CD4-positive, alpha-beta T cell (primary cell): ENCODE data around the gene DNAJC7. TPM values are rescaled to one million over a fixed set of nuclear protein-coding genes. Genes with fewer than 3 reads are reported as not detected.

Source experiments
- ATAC-seq: fragments of 200-7000 bp; cut with Tn5 transposase; one replicate; pipeline ENCODE4 v1.10.0; 2022; ENCODE audit warnings: mild to moderate bottlenecking; ENCODE audit not compliant: poor library complexity
- CTCF ChIA-PET: fragments of 350-600 bp; sonication (Branson Sonifier 250); formaldehyde crosslinking; loops from one replicate; lab custom pipeline; 2021; ENCODE audit warnings: antibody characterized with exemption, inconsistent platforms; lab: Charles Lee
- POLR2A ChIA-PET: fragments of 350-600 bp; sonication (Branson Sonifier 250); formaldehyde crosslinking; loops from one replicate; lab custom pipeline; 2021; ENCODE audit warnings: antibody characterized with exemption, inconsistent platforms; lab: Charles Lee
- DNase-seq, 14 experiments: peaks; one replicate each; pipeline ENCODE4 v3.0.0-alpha.2; 2013 to 2020; ENCODE audit warnings: mixed read lengths in 2 of 14
- H3K27ac ChIP-seq, 2 donors: one replicate each; pipeline versions ENCODE4 v1.5.1 to v1.7.0; 2013; ENCODE audit warnings: low read length in 2 of 2, low read depth in 1 of 2, mild to moderate bottlenecking in 1 of 2
- H3K27me3 ChIP-seq, 2 experiments: 1 replicate in 1 of 2; 2 replicates in 1 of 2; pipeline versions ENCODE4 v1.6.1 to v1.7.0; 2013; ENCODE audit warnings: low read length in 2 of 2, control low read depth in 1 of 2, mild to moderate bottlenecking in 1 of 2, moderate library complexity in 1 of 2; ENCODE audit not compliant: insufficient read depth in 2 of 2, control insufficient read depth in 1 of 2
- H3K36me3 ChIP-seq: one replicate; pipeline ENCODE4 v1.6.1; 2013; ENCODE audit warnings: low read length, control low read depth; ENCODE audit not compliant: insufficient read depth
- H3K4me1 ChIP-seq: one replicate; pipeline ENCODE4 v1.6.1; 2013; ENCODE audit warnings: low read length, control low read depth; ENCODE audit not compliant: insufficient read depth
- H3K4me3 ChIP-seq: one replicate; pipeline ENCODE4 v1.5.1; 2013; ENCODE audit warnings: mild to moderate bottlenecking, low read length, moderate library complexity
- H3K9me3 ChIP-seq, 2 experiments: 1 replicate in 1 of 2; 2 replicates in 1 of 2; pipeline versions ENCODE4 v1.6.1 to v1.7.0; 2013; ENCODE audit warnings: low read length in 2 of 2, mild to moderate bottlenecking in 2 of 2, control low read depth in 1 of 2, moderate library complexity in 1 of 2; ENCODE audit not compliant: control insufficient read depth in 1 of 2, insufficient read depth in 1 of 2
- H3K27ac Mint-ChIP-seq: one replicate; pipeline ENCODE4 v1.8.0; 2020; ENCODE audit warnings: mixed read lengths
- H3K27me3 Mint-ChIP-seq: one replicate; pipeline ENCODE4 v1.8.0; 2021; ENCODE audit warnings: mixed read lengths
- H3K36me3 Mint-ChIP-seq: one replicate; pipeline ENCODE4 v1.8.0; 2021; ENCODE audit warnings: low read depth, mixed read lengths
- H3K4me1 Mint-ChIP-seq: one replicate; pipeline ENCODE4 v1.8.0; 2021; ENCODE audit warnings: low read depth, mixed read lengths
- H3K4me3 Mint-ChIP-seq: one replicate; pipeline ENCODE4 v1.8.0; 2020; ENCODE audit warnings: mild to moderate bottlenecking, mixed read lengths
- H3K9me3 Mint-ChIP-seq: one replicate; pipeline ENCODE4 v1.8.0; 2020; ENCODE audit warnings: mixed read lengths
- intact Hi-C, 2 experiments: fragments of 100-400 bp; cut with DNase I in 1 of 2; cut with micrococcal nuclease in 1 of 2; formaldehyde crosslinking; loops; one replicate each; pipeline versions ENCODE4 v1.15.1 to v1.9.0; 2023 to 2025; cut with DNase I, micrococcal nuclease
- total RNA-seq, 174 experiments: library from RNA in 2 of 174; stranded (reverse) in 2 of 174; gene quantifications; one replicate each; pipeline ENCODE4 v1.2.3 and lab custom pipeline; 2021 to 2026
- TF ChIP-seq, protein P1 (sequence below): fragments of 200-600 bp; IDR thresholded peaks from one replicate; pipeline ENCODE4 v1.8.0; 2022; ENCODE audit warnings: antibody characterized with exemption, mild to moderate bottlenecking

DNAJC7 gene
- total RNA-seq, 2 experiments from 2014 or later = 117 to 140 TPM

DNA sequence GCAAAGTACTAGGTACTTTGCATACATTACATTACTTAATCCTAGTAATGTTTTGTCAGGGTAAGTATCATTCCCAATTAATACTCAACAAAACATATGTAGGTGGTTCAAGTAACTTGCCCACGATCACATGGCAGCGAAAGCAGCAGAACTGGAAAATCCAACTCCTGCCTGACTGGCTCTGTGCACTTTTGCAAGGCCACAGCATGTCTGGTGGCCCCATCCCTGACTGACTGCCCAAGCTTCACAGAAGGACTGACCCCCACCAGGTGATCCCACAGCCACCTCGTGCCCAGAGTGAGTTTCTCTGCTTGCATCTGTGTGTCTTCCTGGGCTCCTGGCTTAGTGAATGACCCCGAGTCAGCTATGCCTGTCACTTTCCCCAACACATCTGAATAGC, 39.2 kb downstream of the DNAJC7 start:
- H3K4me1 ChIP-seq = no peaks in the 10 kb centered on the region
- Mint-ChIP-seq H3K4me1 (no peaks in the 10 kb centered on the region), H3K27me3 (no peaks in the 10 kb centered on the region), H3K4me3 (no peak overlapping the region), H3K9me3 (no peaks in the 10 kb centered on the region), H3K27ac (no peak overlapping the region), H3K36me3 (peaks cover 95% of the 10 kb centered on the region)
- ChIA-PET POLR2A (interaction anchor here (1.0 kb wide), 1 partner anchor 40 kb away, joined by 4 read pairs; the partner anchor contains the start of gene DNAJC7), CTCF (no interaction called here)
- H3K4me3 ChIP-seq = no peak overlapping the region
- peaks cover 87% of the 10 kb centered on the region for H3K36me3 ChIP-seq
- H3K27ac ChIP-seq = no peak overlapping the region
- DNase-seq = no peak
- no peaks in the 10 kb centered on the region for H3K27me3 ChIP-seq
- no peak for ATAC-seq
- intact Hi-C loops = no loop called here
- TF ChIP-seq, protein P1, sequence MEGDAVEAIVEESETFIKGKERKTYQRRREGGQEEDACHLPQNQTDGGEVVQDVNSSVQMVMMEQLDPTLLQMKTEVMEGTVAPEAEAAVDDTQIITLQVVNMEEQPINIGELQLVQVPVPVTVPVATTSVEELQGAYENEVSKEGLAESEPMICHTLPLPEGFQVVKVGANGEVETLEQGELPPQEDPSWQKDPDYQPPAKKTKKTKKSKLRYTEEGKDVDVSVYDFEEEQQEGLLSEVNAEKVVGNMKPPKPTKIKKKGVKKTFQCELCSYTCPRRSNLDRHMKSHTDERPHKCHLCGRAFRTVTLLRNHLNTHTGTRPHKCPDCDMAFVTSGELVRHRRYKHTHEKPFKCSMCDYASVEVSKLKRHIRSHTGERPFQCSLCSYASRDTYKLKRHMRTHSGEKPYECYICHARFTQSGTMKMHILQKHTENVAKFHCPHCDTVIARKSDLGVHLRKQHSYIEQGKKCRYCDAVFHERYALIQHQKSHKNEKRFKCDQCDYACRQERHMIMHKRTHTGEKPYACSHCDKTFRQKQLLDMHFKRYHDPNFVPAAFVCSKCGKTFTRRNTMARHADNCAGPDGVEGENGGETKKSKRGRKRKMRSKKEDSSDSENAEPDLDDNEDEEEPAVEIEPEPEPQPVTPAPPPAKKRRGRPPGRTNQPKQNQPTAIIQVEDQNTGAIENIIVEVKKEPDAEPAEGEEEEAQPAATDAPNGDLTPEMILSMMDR = no peak
- H3K9me3 ChIP-seq = no peaks in the 10 kb centered on the region

GRCh38 chr17:41976142-41976768, 41.0 kb downstream of the DNAJC7 start:
- H3K27ac ChIP-seq = no peak overlapping the region
- TF ChIP-seq, protein P1 = no peak
- H3K9me3 ChIP-seq = no peaks in the 10 kb centered on the region
- H3K4me3 Mint-ChIP-seq = no peak overlapping the region
- ATAC-seq (no peak), DNase-seq (no peak)
- no peaks in the 10 kb centered on the region for H3K27me3 Mint-ChIP-seq
- peaks cover 87% of the 10 kb centered on the region for H3K36me3 Mint-ChIP-seq
- no peak overlapping the region for H3K4me3 ChIP-seq
- peaks cover 7% of the 10 kb centered on the region for H3K4me1 Mint-ChIP-seq
- CTCF ChIA-PET = interaction anchor here (1.4 kb wide), 1 partner anchor 13 kb away, joined by 5 read pairs; no protein-coding TSS in a partner anchor
- peaks cover 85% of the 10 kb centered on the region for H3K36me3 ChIP-seq
- H3K27ac Mint-ChIP-seq = no peak overlapping the region
- intact Hi-C loops = no loop called here
- no peaks in the 10 kb centered on the region for H3K27me3 ChIP-seq
- no peaks in the 10 kb centered on the region for H3K9me3 Mint-ChIP-seq
- no peaks in the 10 kb centered on the region for H3K4me1 ChIP-seq
- POLR2A ChIA-PET = interaction anchor here (0.9 kb wide), 1 partner anchor 10 kb away, joined by 3 read pairs; the partner anchor contains the start of gene CNP

GRCh38 chr17:41975099-41976083, 41.8 kb downstream of the DNAJC7 start:
- intact Hi-C loops = no loop called here
- H3K9me3 ChIP-seq = no peaks in the 10 kb centered on the region
- DNase-seq = no peak
- Mint-ChIP-seq H3K4me1 (peaks cover 12% of the 10 kb centered on the region), H3K9me3 (no peaks in the 10 kb centered on the region), H3K27ac (no peak overlapping the region), H3K36me3 (peaks cover 83% of the 10 kb centered on the region), H3K27me3 (no peaks in the 10 kb centered on the region), H3K4me3 (no peak overlapping the region)
- peaks cover 7% of the 10 kb centered on the region for H3K4me1 ChIP-seq
- no peak overlapping the region for H3K27ac ChIP-seq
- ChIA-PET CTCF (no interaction called here), POLR2A (interaction anchor here (0.9 kb wide), 1 partner anchor 9 kb away, joined by 3 read pairs; the partner anchor contains the start of gene CNP)
- H3K4me3 ChIP-seq = no peak overlapping the region
- H3K36me3 ChIP-seq = peaks cover 77% of the 10 kb centered on the region
- no peak for ATAC-seq
- TF ChIP-seq, protein P1 = no peak
- no peaks in the 10 kb centered on the region for H3K27me3 ChIP-seq
